ENCODE measurements around the gene UNKL. TPM values are rescaled to one million over a fixed set of nuclear protein-coding genes. Genes with fewer than 3 reads are reported as not detected.

The UNKL gene
- total and polyA plus RNA-seq, 2 of the 8 experiments (the other 6 are each of a cell fraction or from before 2014, with no cell fraction given): 25.1 to 31.8 TPM

DNA sequence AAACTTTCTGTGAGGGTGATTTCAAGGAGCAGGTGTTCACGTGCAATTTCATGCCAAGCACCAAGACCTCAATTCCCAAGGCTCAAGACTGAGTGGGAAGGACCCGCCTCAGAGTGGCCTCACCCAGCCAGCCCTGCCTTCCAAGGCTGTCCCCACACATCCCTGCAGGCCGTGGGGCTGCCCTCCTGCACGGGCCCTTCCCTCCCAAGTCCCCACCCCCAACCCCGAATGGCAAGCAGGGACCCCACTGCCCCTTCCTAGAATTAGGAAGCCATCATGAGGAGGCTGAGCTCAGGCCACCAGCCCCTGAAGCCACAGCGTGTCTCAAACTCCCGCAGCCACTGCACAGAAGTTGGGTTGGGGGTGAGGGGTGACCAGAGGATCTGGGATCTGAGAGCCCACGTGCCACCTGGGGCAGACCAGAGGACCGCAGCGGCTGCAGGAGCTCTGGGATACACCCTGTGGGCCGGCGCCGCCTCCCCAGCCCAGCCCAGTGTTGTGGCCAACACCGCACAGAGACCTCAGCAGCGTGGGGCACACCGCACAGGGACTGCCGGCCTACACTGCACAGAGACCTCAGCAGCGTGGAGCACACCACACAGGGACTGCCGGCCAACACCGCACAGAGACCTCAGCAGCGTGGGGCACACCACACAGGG is 42.1 kb downstream of the UNKL start:
- FAIRE-seq (no peak), DNase-seq (ENCODE audit: low read depth in 1 of 2, low spot score in 2 of 2) (no peak)
- 97% methylated on average over 11 of the region's 21 CpGs; no CpG with 5 or more reads in 1 of the 2 experiments for WGBS, 2 experiments (ENCODE audit: extremely low coverage in 1 of 2, insufficient coverage in 1 of 2, insufficient read length in 1 of 2, insufficient replicate concordance in 2 of 2, low coverage in 1 of 2, low lambda C conversion rate in 2 of 2, missing lambda C conversion rate in 1 of 2)
- Histone ChIP-seq H3K9me3 (ENCODE audit: insufficient read depth in 2 of 2, low read depth in 1 of 2, low read length in 1 of 2) (no peaks in the 10 kb centered on the region), H3K4me2 (ENCODE audit: insufficient read depth in 1 of 2, low read depth in 2 of 2, low read length in 2 of 2) (no peak overlapping the region), H4K20me1 (replicated peaks in 1 of 2; ENCODE audit: control insufficient read depth in 1 of 2, insufficient read depth in 2 of 2, low read length in 2 of 2) (peaks cover 3 to 13% of the 10 kb centered on the region in 2 experiments), H2BK5ac (ENCODE audit: low read depth, low read length) (no peak overlapping the region), H3K23me2 (ENCODE audit: low read depth, low read length) (no peaks in the 10 kb centered on the region), H3K4me3 (ENCODE audit: extremely low read depth in 1 of 4, insufficient read depth in 2 of 4, low read depth in 3 of 4, low read length in 4 of 4) (no peak overlapping the region), H3K4ac (replicated peaks; ENCODE audit: insufficient read length, low read depth, low read length) (no peak overlapping the region), H2BK120ac (replicated peaks; ENCODE audit: low read depth, low read length) (no peak overlapping the region), H3K79me1 (ENCODE audit: low read depth, low read length) (peaks cover 9% of the 10 kb centered on the region), H3K27me3 (replicated peaks in 1 of 4; ENCODE audit: control insufficient read depth in 3 of 4, extremely low read depth in 1 of 4, insufficient read depth in 3 of 4, low read length in 3 of 4) (no peaks in the 10 kb centered on the region), H2BK20ac (ENCODE audit: low read length) (no peak overlapping the region), H3K36me3 (ENCODE audit: control insufficient read depth in 2 of 4, insufficient read depth in 4 of 4, low read length in 3 of 4) (peaks cover 0 to 20% (median 0%) of the 10 kb centered on the region in 4 experiments; a peak in 2 of 8 replicates), H2BK12ac (ENCODE audit: low read depth, low read length) (no peak overlapping the region), H3K14ac (ENCODE audit: insufficient read length) (no peak overlapping the region), H3K18ac (ENCODE audit: extremely low read depth, low read length) (no peak overlapping the region), H2AFZ (ENCODE audit: low read length) (no peak overlapping the region), H3K56ac (replicated peaks; ENCODE audit: insufficient read length, low read depth, low read length) (no peak overlapping the region), H3K23ac (ENCODE audit: insufficient read length) (no peak overlapping the region), H4K5ac (ENCODE audit: insufficient read length, low read depth, low read length) (no peak overlapping the region), H3K9ac (replicated peaks in 1 of 4; ENCODE audit: extremely low read depth in 1 of 4, low read depth in 3 of 4, low read length in 3 of 4) (no peak overlapping the region), H3K4me1 (replicated peaks in 1 of 4; ENCODE audit: control insufficient read depth in 3 of 4, insufficient read depth in 4 of 4, low read length in 3 of 4) (no peaks in the 10 kb centered on the region), H3K79me2 (ENCODE audit: control insufficient read depth in 1 of 2, insufficient read depth in 2 of 2, low read length in 2 of 2) (peaks cover 0 to 3% of the 10 kb centered on the region in 2 experiments; a peak in 1 of 4 replicates), H2BK15ac (ENCODE audit: low read length) (no peak overlapping the region), H3K27ac (ENCODE audit: low read depth, low read length) (no peak overlapping the region), H4K91ac (replicated peaks; ENCODE audit: insufficient read length, low read length) (no peak overlapping the region), H4K8ac (ENCODE audit: extremely low read depth, insufficient read depth, low read length) (no peak overlapping the region), H2AK5ac (ENCODE audit: low read depth, low read length) (no peak overlapping the region)
- ChIA-PET CTCF (ENCODE audit: partially characterized antibody) (interaction anchor here (0.6 to 2.3 kb wide), 7 partner anchors 10 to 178 kb away, joined by 3 to 10 read pairs (median 4); no protein-coding TSS in a partner anchor), POLR2A (ENCODE audit: partially characterized antibody) (interaction anchor here (1.1 kb wide), 1 partner anchor 10 kb away, joined by 3 read pairs; no protein-coding TSS in a partner anchor)
- TF ChIP-seq, protein P1, sequence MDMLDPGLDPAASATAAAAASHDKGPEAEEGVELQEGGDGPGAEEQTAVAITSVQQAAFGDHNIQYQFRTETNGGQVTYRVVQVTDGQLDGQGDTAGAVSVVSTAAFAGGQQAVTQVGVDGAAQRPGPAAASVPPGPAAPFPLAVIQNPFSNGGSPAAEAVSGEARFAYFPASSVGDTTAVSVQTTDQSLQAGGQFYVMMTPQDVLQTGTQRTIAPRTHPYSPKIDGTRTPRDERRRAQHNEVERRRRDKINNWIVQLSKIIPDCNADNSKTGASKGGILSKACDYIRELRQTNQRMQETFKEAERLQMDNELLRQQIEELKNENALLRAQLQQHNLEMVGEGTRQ (IDR thresholded peaks at IDR 0.05; ENCODE audit: low read length): no peak
- no peak for TF ChIP-seq ZNF274 (IDR thresholded peaks at IDR 0.05; ENCODE audit: borderline replicate concordance, extremely low read depth, low read length)
- no peak for TF ChIP-seq FOSL1 (IDR thresholded peaks at IDR 0.05; ENCODE audit: insufficient read depth, low read depth, low read length)
- no peak for TF ChIP-seq BRCA1 (IDR thresholded peaks at IDR 0.05; ENCODE audit: low read depth, low read length)
- TF ChIP-seq CREB1 (IDR thresholded peaks at IDR 0.05): no peak
- TF ChIP-seq SIN3A (conservative IDR thresholded peaks at IDR 0.05 in 1 of 2, IDR thresholded peaks at IDR 0.05 in 1 of 2; ENCODE audit: low read depth in 1 of 2, low read length in 2 of 2): no peak
- no peak for TF ChIP-seq JUND (IDR thresholded peaks at IDR 0.05; ENCODE audit: low read length)
